ENCODE results near the gene BACH2. TPM values are rescaled to one million over a fixed set of nuclear protein-coding genes. Genes with fewer than 3 reads are reported as not detected.
A peak's percentile ranks its signal among the peaks of the same experiment; 100 is the strongest.

BACH2 gene
- total RNA-seq, 1 donor from 2014 or later = 90.4 TPM

DNA sequence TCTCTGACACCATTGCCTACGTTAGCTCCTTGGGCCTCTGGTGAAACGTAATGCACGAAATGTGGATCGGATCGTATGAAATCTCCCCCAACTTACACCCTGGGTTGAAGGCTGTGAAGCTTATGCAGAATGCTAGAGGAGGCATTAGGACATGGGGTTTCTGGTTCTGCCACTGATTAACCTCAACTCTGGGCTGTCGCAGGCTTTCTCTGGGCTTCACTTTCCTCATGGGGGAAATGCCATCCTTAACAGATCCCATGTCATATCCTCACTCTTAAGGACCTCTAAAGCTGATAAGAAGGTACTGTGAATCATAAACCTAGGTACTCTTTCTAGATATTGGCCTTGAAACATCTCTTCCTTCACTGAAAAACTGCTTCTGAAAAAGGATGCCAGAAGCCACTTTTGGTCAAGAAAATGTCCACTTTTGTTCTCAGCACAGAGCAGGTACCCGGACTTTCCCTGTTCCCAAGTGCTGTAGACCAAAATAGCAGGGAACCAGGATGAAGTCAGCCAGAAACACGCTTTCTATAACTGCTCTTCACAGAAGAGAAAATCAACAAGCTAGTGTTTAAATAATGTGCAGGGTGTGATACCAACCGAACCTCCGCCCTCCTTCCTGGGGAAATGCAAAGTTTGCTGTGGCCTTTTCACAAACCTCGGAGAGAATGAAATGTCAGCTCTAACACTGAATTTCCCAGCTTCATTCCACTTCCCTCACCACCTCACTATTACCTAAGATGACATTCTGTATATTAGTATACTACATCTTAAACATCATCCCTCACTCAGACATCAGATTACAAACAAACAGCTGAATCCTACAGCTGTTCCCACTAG, 118.9 kb downstream of the BACH2 start:
- Mint-ChIP-seq H3K4me3 (peak overlapping the region; percentile 77), H3K36me3 (ENCODE audit: low read depth) (peaks cover 14% of the 10 kb centered on the region), H3K9me3 (no peaks in the 10 kb centered on the region), H3K27me3 (no peaks in the 10 kb centered on the region), H3K27ac (peak overlapping the region; percentile 92), H3K4me1 (peaks cover 76% of the 10 kb centered on the region)
- intact Hi-C loops (cut with micrococcal nuclease) = loop anchor here (1.0 to 2.0 kb wide), 3 partner anchors 21 to 301 kb away; no protein-coding TSS in a partner anchor
- ATAC-seq (ENCODE audit: low read depth) = peak; percentile 9
- CTCF ChIA-PET = interaction anchor here (0.7 to 4.3 kb wide), 15 partner anchors 9 to 302 kb away, joined by 3 to 38 read pairs (median 4); no protein-coding TSS in a partner anchor
- TF ChIP-seq, protein P1, sequence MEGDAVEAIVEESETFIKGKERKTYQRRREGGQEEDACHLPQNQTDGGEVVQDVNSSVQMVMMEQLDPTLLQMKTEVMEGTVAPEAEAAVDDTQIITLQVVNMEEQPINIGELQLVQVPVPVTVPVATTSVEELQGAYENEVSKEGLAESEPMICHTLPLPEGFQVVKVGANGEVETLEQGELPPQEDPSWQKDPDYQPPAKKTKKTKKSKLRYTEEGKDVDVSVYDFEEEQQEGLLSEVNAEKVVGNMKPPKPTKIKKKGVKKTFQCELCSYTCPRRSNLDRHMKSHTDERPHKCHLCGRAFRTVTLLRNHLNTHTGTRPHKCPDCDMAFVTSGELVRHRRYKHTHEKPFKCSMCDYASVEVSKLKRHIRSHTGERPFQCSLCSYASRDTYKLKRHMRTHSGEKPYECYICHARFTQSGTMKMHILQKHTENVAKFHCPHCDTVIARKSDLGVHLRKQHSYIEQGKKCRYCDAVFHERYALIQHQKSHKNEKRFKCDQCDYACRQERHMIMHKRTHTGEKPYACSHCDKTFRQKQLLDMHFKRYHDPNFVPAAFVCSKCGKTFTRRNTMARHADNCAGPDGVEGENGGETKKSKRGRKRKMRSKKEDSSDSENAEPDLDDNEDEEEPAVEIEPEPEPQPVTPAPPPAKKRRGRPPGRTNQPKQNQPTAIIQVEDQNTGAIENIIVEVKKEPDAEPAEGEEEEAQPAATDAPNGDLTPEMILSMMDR (IDR thresholded peaks at IDR 0.05) = no peak
- POLR2A ChIA-PET = interaction anchor here (0.7 to 2.7 kb wide), 22 partner anchors 9 to 301 kb away, joined by 3 to 32 read pairs (median 4); no protein-coding TSS in a partner anchor
- no peak for DNase-seq

GRCh38 chr6:90175627-90176538, 120.8 kb downstream of the BACH2 start:
- DNase-seq (peak; percentile 60), ATAC-seq (ENCODE audit: low read depth) (peak; percentile 89)
- Mint-ChIP-seq H3K36me3 (ENCODE audit: low read depth) (peaks cover 5% of the 10 kb centered on the region), H3K9me3 (no peaks in the 10 kb centered on the region), H3K4me1 (peaks cover 78% of the 10 kb centered on the region), H3K4me3 (peak overlapping the region; percentile 63), H3K27me3 (no peaks in the 10 kb centered on the region), H3K27ac (peak overlapping the region; percentile 90)
- TF ChIP-seq, protein P1 (IDR thresholded peaks at IDR 0.05) = no peak
- intact Hi-C loops (cut with micrococcal nuclease) = loop anchor here (1.0 to 2.0 kb wide), 7 partner anchors 11 to 303 kb away; no protein-coding TSS in a partner anchor
- ChIA-PET POLR2A (interaction anchor here (1.0 to 2.7 kb wide), 8 partner anchors 8 to 120 kb away, joined by 3 to 14 read pairs (median 6); no protein-coding TSS in a partner anchor), CTCF (interaction anchor here (0.7 to 1.6 kb wide), 5 partner anchors 13 to 303 kb away, joined by 3 to 4 read pairs (median 3); no protein-coding TSS in a partner anchor)

DNA sequence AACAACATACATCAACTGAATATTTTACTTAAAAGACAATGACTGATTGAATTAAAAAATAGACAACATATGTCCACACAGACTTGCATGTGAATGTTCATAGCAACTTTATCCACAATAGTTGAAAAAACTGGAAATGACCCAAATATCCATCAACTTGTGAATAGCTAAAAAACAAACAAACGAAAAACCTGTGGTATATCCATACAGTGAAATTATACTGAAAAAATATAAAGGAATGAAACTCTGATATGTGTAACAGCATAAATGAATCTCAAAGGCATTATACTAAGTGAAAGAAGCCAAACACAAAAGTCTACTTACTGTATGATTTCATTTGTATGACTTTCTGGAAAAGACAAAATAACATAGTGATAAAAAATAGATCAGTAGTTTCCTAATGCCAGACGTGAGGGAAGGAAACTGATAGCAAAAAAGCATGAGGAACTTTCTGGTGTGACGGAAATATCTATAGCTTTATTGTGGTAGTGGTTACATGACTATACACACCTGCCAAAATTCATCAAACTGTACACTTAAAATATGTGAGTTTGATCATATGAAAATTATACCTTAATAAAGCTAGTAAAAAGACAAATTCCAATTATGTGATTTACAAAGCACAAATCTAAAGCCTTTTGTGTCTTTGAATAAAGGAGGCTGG, 123.2 kb downstream of the BACH2 start:
- intact Hi-C loops (cut with micrococcal nuclease) = no loop called here
- POLR2A ChIA-PET = interaction anchor here (0.6 to 1.2 kb wide), 4 partner anchors 10 to 174 kb away, joined by 3 to 4 read pairs (median 3); no protein-coding TSS in a partner anchor
- H3K4me3 Mint-ChIP-seq = peak overlapping the region; percentile 64
- ATAC-seq (ENCODE audit: low read depth) (no peak), DNase-seq (no peak)
- TF ChIP-seq, protein P1 (IDR thresholded peaks at IDR 0.05) = no peak
- H3K36me3 Mint-ChIP-seq (ENCODE audit: low read depth) = peaks cover 18% of the 10 kb centered on the region
- H3K27ac Mint-ChIP-seq = peak overlapping the region; percentile 83
- H3K27me3 Mint-ChIP-seq = no peaks in the 10 kb centered on the region
- H3K9me3 Mint-ChIP-seq = no peaks in the 10 kb centered on the region
- H3K4me1 Mint-ChIP-seq = peaks cover 85% of the 10 kb centered on the region
- CTCF ChIA-PET = no interaction called here

GRCh38 chr6:90170601-90171000, 126.0 kb downstream of the BACH2 start:
- Mint-ChIP-seq H3K27me3 (no peaks in the 10 kb centered on the region), H3K27ac (peak overlapping the region; percentile 6), H3K36me3 (ENCODE audit: low read depth) (peaks cover 24% of the 10 kb centered on the region), H3K4me3 (no peak overlapping the region), H3K9me3 (no peaks in the 10 kb centered on the region), H3K4me1 (peaks cover 75% of the 10 kb centered on the region)
- ChIA-PET POLR2A (interaction anchor here (1.1 to 1.3 kb wide), 2 partner anchors 12 to 48 kb away, joined by 3 to 4 read pairs; no protein-coding TSS in a partner anchor), CTCF (no interaction called here)
- TF ChIP-seq, protein P1 (IDR thresholded peaks at IDR 0.05) = no peak
- intact Hi-C loops (cut with micrococcal nuclease) = no loop called here
- no peak for DNase-seq
- ATAC-seq (ENCODE audit: low read depth) = no peak
